GM13976 (cell line): Measurements from ENCODE around the gene CDHR4.
"Not testable (repeated sequence)": the region's sequence is repeated elsewhere in the genome, so short reads cannot be mapped to it uniquely, and the experiment has no call there.

ENCODE experiments used
- DNase-seq: peaks from one replicate; pipeline ENCODE4 v3.0.0; 2012; ENCODE audit warnings: low spot score
- CTCF ChIP-seq: IDR thresholded peaks from 2 replicates; pipeline ENCODE4 v1.5.1; 2012; ENCODE audit warnings: borderline replicate concordance, mild to moderate bottlenecking; ENCODE audit not compliant: insufficient read depth; ENCODE audit errors: extremely low read depth, missing control alignments, control extremely low read depth
- in situ Hi-C: fragments of 300-500 bp; cut with MboI; formaldehyde crosslinking; loops from one replicate; pipeline ENCODE4 v1.12.0; 2022; ENCODE audit warnings: low sequenced_read_pairs, mixed read lengths, inconsistent platforms; ENCODE audit not compliant: unreplicated experiment

Gene CDHR4

GRCh38 chr3:49750056-49750455, 49.6 kb downstream of the CDHR4 start:
- in situ Hi-C loops = no loop called here
- no peak for DNase-seq
- no peak for TF ChIP-seq CTCF

DNA sequence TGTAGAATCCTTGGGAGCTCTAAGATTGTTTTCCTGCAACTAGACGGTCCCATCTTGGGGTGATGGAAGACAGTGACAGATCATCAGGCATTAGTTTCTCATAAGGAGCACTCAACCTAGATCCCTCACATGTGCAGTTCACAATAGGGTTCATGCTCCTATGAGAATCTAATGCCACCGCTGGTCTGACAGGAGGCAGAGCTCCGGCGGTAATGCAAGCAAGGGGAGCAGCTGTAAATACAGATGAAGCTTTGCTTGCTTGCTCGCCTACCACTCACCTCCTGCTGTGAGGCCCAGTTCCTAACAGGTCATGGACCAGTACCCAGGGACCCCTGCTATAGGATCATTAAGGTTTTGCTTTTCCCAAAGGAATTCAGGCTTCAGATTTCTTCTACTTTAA, 50.8 kb downstream of the CDHR4 start:
- DNase-seq, in situ Hi-C loops: not testable (repeated sequence)

- in situ Hi-C loops = no loop called here
Observed at GRCh38 chr3:49747792-49748480, 51.7 kb downstream of the CDHR4 start.

GRCh38 chr3:49745986-49746385, 53.7 kb downstream of the CDHR4 start:
- no peak for TF ChIP-seq CTCF
- in situ Hi-C loops = no loop called here
- no peak for DNase-seq

More at GRCh38 chr3:49747792-49748480, 51.7 kb downstream of the CDHR4 start:
- no peak for DNase-seq
- no peak for TF ChIP-seq CTCF
